GM19023 (cell line): ENCODE data around the gene KLHL29.

Experiments
- ATAC-seq: cut with Tn5 transposase; IDR thresholded peaks from one replicate; pipeline ENCODE4 v1.9.1; 2021; ENCODE audit warnings: mild to moderate bottlenecking, moderate library complexity; ENCODE audit not compliant: unreplicated experiment

Gene KLHL29

DNA sequence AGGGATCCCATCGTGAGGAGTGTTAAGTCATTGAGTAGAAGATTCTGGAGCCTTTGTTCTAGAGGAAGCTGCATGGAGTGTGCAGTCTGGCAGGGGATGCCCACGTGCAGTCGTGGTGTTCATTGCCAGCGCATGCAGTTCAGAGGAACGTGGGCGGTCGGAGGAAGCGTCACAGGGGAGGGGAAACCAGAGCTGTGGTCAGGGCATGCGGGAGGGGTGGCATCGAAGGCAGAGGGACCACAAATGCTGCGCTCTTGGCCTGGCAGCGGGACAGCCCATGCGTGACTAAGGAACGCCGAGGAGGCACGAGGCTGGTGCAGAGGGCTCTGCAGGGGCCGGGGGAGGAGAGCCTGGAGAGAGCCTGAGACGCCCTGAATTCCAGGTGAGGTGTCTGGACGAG, 141.1 kb downstream of the KLHL29 start:
- no peak for ATAC-seq

- ATAC-seq = no peak
These were observed 142.1 kb downstream of the KLHL29 start for GRCh38 chr2:23526835-23527790.

GRCh38 chr2:23528171-23528570, 143.2 kb downstream of the KLHL29 start:
- no peak for ATAC-seq

DNA sequence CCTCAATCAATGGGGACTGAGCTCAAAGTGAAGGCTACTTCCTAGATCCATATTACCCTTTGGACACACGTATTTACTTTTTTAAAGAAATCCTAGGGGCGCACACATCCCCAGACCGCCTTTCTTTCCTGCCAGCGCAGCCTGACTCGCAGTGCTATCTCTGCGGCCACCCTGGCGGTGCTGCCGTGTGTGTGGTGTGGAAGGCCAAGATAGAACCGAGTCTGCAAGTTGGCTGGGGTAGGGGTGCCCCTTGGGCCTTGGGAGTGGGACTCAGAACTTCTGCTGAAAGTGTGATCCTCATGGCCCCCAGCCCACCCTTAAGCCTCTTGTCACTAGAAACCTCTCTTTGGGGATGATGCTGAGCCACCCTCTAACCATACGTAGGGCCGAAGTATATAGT, 143.7 kb downstream of the KLHL29 start:
- no peak for ATAC-seq

GRCh38 chr2:23529659-23530058, 144.7 kb downstream of the KLHL29 start:
- no peak for ATAC-seq

GRCh38 chr2:23530206-23530908, 145.4 kb downstream of the KLHL29 start:
- no peak for ATAC-seq

- no peak for ATAC-seq
These were observed 145.9 kb downstream of the KLHL29 start for GRCh38 chr2:23530909-23531276.

DNA sequence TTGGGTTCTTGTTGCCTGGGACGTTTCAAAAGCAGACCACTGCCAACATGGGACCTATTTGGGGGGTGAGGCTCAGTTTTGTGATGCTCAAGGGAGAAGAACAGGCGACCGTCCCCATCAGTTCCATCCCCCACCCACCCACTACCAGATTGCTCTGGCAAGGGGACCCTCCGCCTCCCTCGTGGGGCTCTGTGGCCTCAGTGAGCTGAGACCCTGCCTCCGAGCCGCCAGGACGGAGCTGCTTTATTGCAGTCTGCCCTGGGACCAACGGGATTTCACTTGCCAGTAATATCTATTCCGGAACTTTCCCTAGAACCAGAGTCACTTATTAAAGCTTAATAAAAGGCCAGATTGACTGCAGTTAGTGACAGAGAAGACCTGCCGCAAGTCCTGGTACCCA, 146.3 kb downstream of the KLHL29 start:
- no peak for ATAC-seq

- ATAC-seq = no peak
These were observed 146.9 kb downstream of the KLHL29 start for GRCh38 chr2:23531881-23532280.

- ATAC-seq = peak; percentile 68
These were observed 147.7 kb downstream of the KLHL29 start for GRCh38 chr2:23532391-23533337.

GRCh38 chr2:23533338-23533695, 148.3 kb downstream of the KLHL29 start:
- no peak for ATAC-seq

- ATAC-seq = no peak
These were observed 149.8 kb downstream of the KLHL29 start for GRCh38 chr2:23534771-23535170.

GRCh38 chr2:23536326-23536725, 151.3 kb downstream of the KLHL29 start:
- no peak for ATAC-seq

- no peak for ATAC-seq
These were observed 153.0 kb downstream of the KLHL29 start for GRCh38 chr2:23537991-23538390.

DNA sequence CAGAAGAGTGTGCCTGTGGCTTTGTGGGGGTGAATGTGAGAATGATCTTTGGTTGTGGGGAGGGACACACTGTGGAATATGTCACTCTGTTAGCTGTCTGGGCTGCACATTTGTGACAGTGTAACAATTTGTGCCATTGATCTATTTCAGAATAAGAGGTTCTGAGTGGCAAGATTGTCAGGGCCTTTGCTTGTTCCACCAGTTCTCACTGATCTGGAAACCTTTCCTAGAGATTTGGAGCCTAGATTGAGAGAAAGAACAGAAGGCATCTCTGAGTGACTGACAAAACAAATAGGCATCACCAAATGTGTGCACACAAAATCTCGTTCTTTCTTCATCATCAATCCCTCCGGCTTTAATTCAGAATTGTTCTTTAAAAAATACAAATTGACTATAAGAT, 153.6 kb downstream of the KLHL29 start:
- ATAC-seq = no peak

GRCh38 chr2:23540804-23541360, 155.9 kb downstream of the KLHL29 start:
- ATAC-seq = no peak

DNA sequence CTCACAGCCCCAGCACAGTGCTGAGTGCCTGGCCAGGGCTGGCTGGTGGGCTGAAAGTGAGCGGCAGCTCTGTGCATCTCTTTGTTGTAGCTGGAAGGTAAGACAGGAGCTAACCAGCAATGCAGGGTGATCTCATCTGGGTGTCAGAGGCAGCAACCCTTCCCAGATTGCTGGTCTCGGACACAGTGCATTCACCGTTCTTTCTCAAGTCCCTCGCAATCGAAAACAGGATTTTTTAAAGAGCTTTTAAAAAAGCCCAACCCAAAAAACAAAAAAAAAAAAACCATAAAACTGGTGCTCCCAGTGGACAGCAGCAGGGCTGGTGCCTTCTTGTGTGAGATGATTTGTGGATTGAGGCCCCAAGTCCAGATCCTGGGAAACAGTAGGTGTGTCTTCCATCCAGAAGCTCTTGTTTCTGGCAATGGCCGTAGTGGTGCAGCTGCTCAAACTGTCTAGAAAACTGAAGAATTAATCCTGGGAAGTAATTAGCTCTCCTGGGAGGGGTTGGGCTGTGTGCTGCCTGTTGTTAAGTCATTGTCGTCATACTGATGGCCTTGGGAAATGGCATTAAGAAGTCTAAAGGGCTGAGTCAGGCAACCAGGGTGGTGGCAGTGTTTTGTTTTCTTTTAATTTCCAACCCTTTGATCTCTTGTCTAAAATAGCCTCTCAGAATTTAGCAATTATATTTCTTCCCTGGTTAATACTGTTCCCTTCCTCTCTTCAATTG, 156.7 kb downstream of the KLHL29 start:
- no peak for ATAC-seq

GRCh38 chr2:23542230-23542789, 157.3 kb downstream of the KLHL29 start:
- ATAC-seq = no peak

GRCh38 chr2:23543302-23543701, 158.3 kb downstream of the KLHL29 start:
- ATAC-seq = no peak

DNA sequence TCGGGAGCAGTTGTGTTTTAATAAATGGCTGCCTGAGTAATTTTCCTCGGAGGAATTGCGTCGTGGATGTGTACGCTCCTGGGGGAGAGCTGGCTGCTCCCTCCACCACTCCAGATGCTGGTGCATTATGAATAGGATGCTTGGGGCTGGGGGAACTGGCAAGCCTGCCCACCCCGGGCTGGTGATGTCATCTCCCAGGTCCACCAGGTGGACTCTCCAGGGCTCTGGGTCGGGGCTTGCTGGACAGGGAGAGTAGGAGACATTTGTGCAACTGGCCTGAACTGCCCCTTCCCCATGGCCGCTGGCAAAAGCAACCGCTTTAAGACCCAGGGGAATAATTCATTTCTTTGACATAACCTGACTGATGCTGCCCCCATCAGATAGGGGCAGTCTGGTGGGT, 158.7 kb downstream of the KLHL29 start:
- ATAC-seq = no peak
